Measurements from ENCODE around the gene ALCAM. TPM values are rescaled to one million over a fixed set of nuclear protein-coding genes. Genes with fewer than 3 reads are reported as not detected.

ALCAM gene
- polyA plus RNA-seq, 1 of the 3 experiments (the other 2 are of a cell fraction) = 58.3 TPM

DNA sequence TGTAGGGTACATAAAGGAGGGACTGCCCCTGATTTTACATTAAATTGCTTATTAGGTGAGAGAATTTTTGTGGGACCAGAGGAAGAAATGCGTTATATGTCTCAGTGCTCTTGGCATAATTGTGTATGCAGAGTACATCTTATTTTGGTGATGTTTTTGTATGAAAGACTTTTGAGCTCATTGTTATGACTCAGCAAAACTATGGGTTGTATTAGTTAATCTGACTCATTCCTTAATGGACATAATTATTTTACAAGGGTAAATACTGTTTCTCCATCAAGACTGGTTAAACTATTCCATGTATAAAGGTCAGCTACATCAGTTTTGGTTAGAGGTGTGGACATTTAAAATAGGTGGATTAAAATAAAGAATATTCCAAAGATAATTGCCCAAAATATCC, 156.8 kb downstream of the ALCAM start:
- no peak overlapping the region for H2AFZ ChIP-seq (ENCODE audit: low read depth)
- ChIA-PET POLR2A (no interaction called here), CTCF (no interaction called here)
- no peaks in the 10 kb centered on the region for H4K20me1 ChIP-seq (ENCODE audit: insufficient read depth)
- H3F3A ChIP-seq (replicated peaks; ENCODE audit: insufficient read depth) = peaks cover 16% of the 10 kb centered on the region
- H3K4me2 ChIP-seq = no peak overlapping the region
- peaks cover 47% of the 10 kb centered on the region for H3K79me2 ChIP-seq (ENCODE audit: insufficient read depth)
- H3K4me1 ChIP-seq (ENCODE audit: control insufficient read depth in 1 of 2, insufficient read depth in 2 of 2, low read depth in 1 of 2, low read length in 1 of 2) = peaks cover 2 to 9% of the 10 kb centered on the region in 2 experiments; a peak in 2 of 4 replicates
- H3K9ac ChIP-seq = no peak overlapping the region
- DNase-seq = no peak
- H3K27me3 ChIP-seq (ENCODE audit: insufficient read depth) = no peaks in the 10 kb centered on the region
- 96% methylated on average over 1 of the region's 1 CpG for WGBS (ENCODE audit: low lambda C conversion rate)
- H3K4me3 ChIP-seq (ENCODE audit: low read depth in 2 of 2, low read length in 1 of 2) = no peak overlapping the region
- H3K36me3 ChIP-seq (replicated peaks in 1 of 2; ENCODE audit: control insufficient read depth in 1 of 2, insufficient read depth in 2 of 2, low read length in 1 of 2) = peaks cover 26 to 57% of the 10 kb centered on the region in 2 experiments
- H3K9me2 ChIP-seq = no peaks in the 10 kb centered on the region
- H3K9me3 ChIP-seq = no peaks in the 10 kb centered on the region
- TF ChIP-seq FOSL2 (IDR thresholded peaks at IDR 0.05; ENCODE audit: borderline replicate concordance, low read depth) (peak; percentile 21; the same call in 1 of the 2 replicates), JUND (IDR thresholded peaks at IDR 0.05) (0 out of 2 replicates have a peak, but pooled peaks have one; percentile 7), RFX5 (IDR thresholded peaks at IDR 0.05; ENCODE audit: low read length) (no peak), GABPA (IDR thresholded peaks at IDR 0.05; ENCODE audit: low read depth) (no peak), MXI1 (IDR thresholded peaks at IDR 0.05; ENCODE audit: low read depth, low read length) (no peak)
- H3K27ac ChIP-seq (ENCODE audit: low read depth in 2 of 2, low read length in 1 of 2) = peak overlapping the region in 1 of 2 experiments; percentile 41; a peak in 1 of 4 replicates

DNA sequence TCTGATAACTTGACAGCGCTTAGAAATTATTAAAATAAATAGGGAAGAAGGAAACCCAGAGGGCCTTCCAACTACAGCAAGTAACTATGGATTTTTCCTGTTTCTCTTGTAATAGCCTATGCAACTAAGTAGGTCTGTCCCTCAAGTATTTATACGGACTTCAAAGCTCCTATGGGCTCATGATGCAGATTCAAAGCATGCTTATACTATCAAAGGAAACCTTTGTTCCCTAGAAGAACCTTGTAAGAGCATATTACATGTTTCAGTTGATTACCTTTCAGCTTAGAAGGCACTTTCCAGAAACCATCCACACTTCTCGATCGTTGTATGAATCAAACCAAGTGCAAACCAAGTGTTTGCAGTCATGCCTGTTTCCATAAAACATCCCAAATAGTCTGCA, 158.8 kb downstream of the ALCAM start:
- H3K4me1 ChIP-seq (ENCODE audit: control insufficient read depth in 1 of 2, insufficient read depth in 2 of 2, low read depth in 1 of 2, low read length in 1 of 2) = no peaks in the 10 kb centered on the region; a peak in 1 of 4 replicates
- peaks cover 29 to 54% of the 10 kb centered on the region in 2 experiments for H3K36me3 ChIP-seq (replicated peaks in 1 of 2; ENCODE audit: control insufficient read depth in 1 of 2, insufficient read depth in 2 of 2, low read length in 1 of 2)
- no peak for TF ChIP-seq NRF1 (IDR thresholded peaks at IDR 0.05; ENCODE audit: low read depth, low read length)
- no peak for TF ChIP-seq RCOR1 (IDR thresholded peaks at IDR 0.05; ENCODE audit: low read length)
- TF ChIP-seq SMC3 (IDR thresholded peaks at IDR 0.05; ENCODE audit: low read depth, low read length) = no peak
- TF ChIP-seq EZH2phosphoT487 (IDR thresholded peaks at IDR 0.05; ENCODE audit: borderline replicate concordance, low read depth) = no peak
- TF ChIP-seq RAD21 (IDR thresholded peaks at IDR 0.05; ENCODE audit: low read length) = no peak
- TF ChIP-seq FOSL2 (IDR thresholded peaks at IDR 0.05; ENCODE audit: borderline replicate concordance, low read depth) = no peak
- TF ChIP-seq RXRA (IDR thresholded peaks at IDR 0.05; ENCODE audit: borderline replicate concordance, low read depth) = no peak
- TF ChIP-seq JUND (IDR thresholded peaks at IDR 0.05) = no peak
- no peak for TF ChIP-seq TAF1 (IDR thresholded peaks at IDR 0.05; ENCODE audit: borderline replicate concordance, low read depth, low read length)
- no peak for TF ChIP-seq FOXJ3 (CRISPR knock-in tag; IDR thresholded peaks at IDR 0.05)
- no peak for TF ChIP-seq NFIC (IDR thresholded peaks at IDR 0.05; ENCODE audit: borderline replicate concordance)
- TF ChIP-seq, protein P1, sequence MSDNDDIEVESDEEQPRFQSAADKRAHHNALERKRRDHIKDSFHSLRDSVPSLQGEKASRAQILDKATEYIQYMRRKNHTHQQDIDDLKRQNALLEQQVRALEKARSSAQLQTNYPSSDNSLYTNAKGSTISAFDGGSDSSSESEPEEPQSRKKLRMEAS (IDR thresholded peaks at IDR 0.05; ENCODE audit: low read depth) = no peak
- TF ChIP-seq TCF12 (IDR thresholded peaks at IDR 0.05) = no peak
- TF ChIP-seq ELF1 (IDR thresholded peaks at IDR 0.05) = no peak
- H3K9me3 ChIP-seq = no peaks in the 10 kb centered on the region
- peaks cover 30% of the 10 kb centered on the region for H3K79me2 ChIP-seq (ENCODE audit: insufficient read depth)
- H2AFZ ChIP-seq (ENCODE audit: low read depth) = no peak overlapping the region
- H3K27me3 ChIP-seq (ENCODE audit: insufficient read depth) = no peaks in the 10 kb centered on the region
- H3K4me2 ChIP-seq = no peak overlapping the region
- H4K20me1 ChIP-seq (ENCODE audit: insufficient read depth) = no peaks in the 10 kb centered on the region
- H3K9me2 ChIP-seq = no peaks in the 10 kb centered on the region
- peaks cover 17% of the 10 kb centered on the region for H3F3A ChIP-seq (replicated peaks; ENCODE audit: insufficient read depth)
- no peak overlapping the region for H3K27ac ChIP-seq (ENCODE audit: low read depth in 2 of 2, low read length in 1 of 2)
- WGBS (ENCODE audit: low lambda C conversion rate) = 96% methylated on average over 4 of the region's 4 CpGs
- ChIA-PET CTCF (interaction anchor here (1.2 to 5.0 kb wide), 2 partner anchors 7 to 12 kb away, joined by 3 to 28 read pairs; no protein-coding TSS in a partner anchor), POLR2A (no interaction called here)
- H3K9ac ChIP-seq = no peak overlapping the region
- H3K4me3 ChIP-seq (ENCODE audit: low read depth in 2 of 2, low read length in 1 of 2) = no peak overlapping the region
- no peak for DNase-seq

Measured in SK-N-SH (cell line).